Measurements from ENCODE around the gene CERK.
A peak's percentile ranks its signal among the peaks of the same experiment; 100 is the strongest.

CERK gene

GRCh38 chr22:46749682-46750529 is 11.9 kb upstream of the CERK start:
- DNase-seq (ENCODE audit: low spot score): no peak
- FAIRE-seq: no peak

GRCh38 chr22:46748908-46749675 is 11.0 kb upstream of the CERK start:
- FAIRE-seq (no peak), DNase-seq (ENCODE audit: low spot score) (no peak)

GRCh38 chr22:46748206-46748907 is 10.3 kb upstream of the CERK start:
- FAIRE-seq: no peak
- no peak for DNase-seq (ENCODE audit: low spot score)

- FAIRE-seq (no peak), DNase-seq (ENCODE audit: low spot score) (no peak)
These were observed 9.6 kb upstream of the CERK start for GRCh38 chr22:46747646-46748045.

GRCh38 chr22:46746620-46747019 is 8.6 kb upstream of the CERK start:
- DNase-seq (ENCODE audit: low spot score) (no peak), FAIRE-seq (no peak)

GRCh38 chr22:46746192-46746591 is 8.1 kb upstream of the CERK start:
- FAIRE-seq: no peak

GRCh38 chr22:46744581-46744980 is 6.5 kb upstream of the CERK start:
- FAIRE-seq (peak; percentile 58), DNase-seq (ENCODE audit: low spot score) (no peak)

More at GRCh38 chr22:46746192-46746591, 8.1 kb upstream of the CERK start:
- no peak for DNase-seq (ENCODE audit: low spot score)

- DNase-seq (ENCODE audit: low spot score) (no peak), FAIRE-seq (no peak)
These were observed 4.6 kb upstream of the CERK start for GRCh38 chr22:46742576-46743221.

- DNase-seq (ENCODE audit: low spot score) (no peak), FAIRE-seq (no peak)
These were observed 4.0 kb upstream of the CERK start for GRCh38 chr22:46741974-46742519.

- no peak for FAIRE-seq
- no peak for DNase-seq (ENCODE audit: low spot score)
These were observed 3.1 kb upstream of the CERK start for GRCh38 chr22:46740910-46741780.

- FAIRE-seq: peak; percentile 92
- peak; percentile 88 for DNase-seq (ENCODE audit: low spot score)
These were observed 1.2 kb upstream of the CERK start for GRCh38 chr22:46739094-46739870.

GRCh38 chr22:46738647-46739093 is 618 bp upstream of the CERK start:
- peak; percentile 27 for DNase-seq (ENCODE audit: low spot score)
- FAIRE-seq: no peak

- FAIRE-seq (no peak), DNase-seq (ENCODE audit: low spot score) (peak; percentile 63)
These were observed 712 bp downstream of the CERK start for GRCh38 chr22:46737105-46737975.

GRCh38 chr22:46736705-46737104 is 1.3 kb downstream of the CERK start:
- FAIRE-seq (no peak), DNase-seq (ENCODE audit: low spot score) (no peak)

GRCh38 chr22:46735747-46736608 is 2.1 kb downstream of the CERK start:
- no peak for FAIRE-seq

GRCh38 chr22:46734830-46735453 is 3.1 kb downstream of the CERK start:
- no peak for DNase-seq (ENCODE audit: low spot score)
- FAIRE-seq: peak; percentile 42

More at GRCh38 chr22:46735747-46736608, 2.1 kb downstream of the CERK start:
- no peak for DNase-seq (ENCODE audit: low spot score)
